ENCODE results near the gene STK32B. TPM values are rescaled to one million over a fixed set of nuclear protein-coding genes. Genes with fewer than 3 reads are reported as not detected.

The STK32B gene
- total and polyA plus RNA-seq, 11 donors, result 0.08 to 2.0 (median 0.25) TPM

DNA sequence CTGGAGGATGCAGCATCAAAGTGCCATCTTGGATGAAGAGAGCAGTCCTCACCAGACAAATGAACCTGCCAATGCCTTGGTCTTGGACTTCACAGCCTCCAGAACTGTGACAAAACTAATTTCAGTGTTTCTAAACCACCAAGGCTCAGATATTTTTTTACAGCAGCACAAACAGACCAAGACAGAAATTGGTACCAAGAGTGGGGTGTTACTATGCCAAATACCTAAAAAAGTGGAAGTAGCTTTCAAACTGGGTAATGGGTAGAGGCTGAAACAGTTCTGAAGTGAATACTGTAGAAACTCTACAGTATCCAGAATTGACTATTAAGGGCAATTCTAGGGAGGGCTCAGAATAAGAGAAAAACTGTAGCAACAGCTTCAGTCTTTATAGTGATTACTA, 170.8 kb downstream of the STK32B start:
- peaks cover 0 to 23% (median 16%) of the 10 kb centered on the region in 12 donors for H3K9me3 ChIP-seq
- H3K27ac ChIP-seq, result no peak overlapping the region
- no peak overlapping the region for H3K4me3 ChIP-seq
- DNase-seq (no peak), ATAC-seq (no peak)
- intact Hi-C loops (cut with DNase I), result no loop called here
- no peak for TF ChIP-seq POLR2A (IDR thresholded peaks at IDR 0.05)
- TF ChIP-seq, protein P1, sequence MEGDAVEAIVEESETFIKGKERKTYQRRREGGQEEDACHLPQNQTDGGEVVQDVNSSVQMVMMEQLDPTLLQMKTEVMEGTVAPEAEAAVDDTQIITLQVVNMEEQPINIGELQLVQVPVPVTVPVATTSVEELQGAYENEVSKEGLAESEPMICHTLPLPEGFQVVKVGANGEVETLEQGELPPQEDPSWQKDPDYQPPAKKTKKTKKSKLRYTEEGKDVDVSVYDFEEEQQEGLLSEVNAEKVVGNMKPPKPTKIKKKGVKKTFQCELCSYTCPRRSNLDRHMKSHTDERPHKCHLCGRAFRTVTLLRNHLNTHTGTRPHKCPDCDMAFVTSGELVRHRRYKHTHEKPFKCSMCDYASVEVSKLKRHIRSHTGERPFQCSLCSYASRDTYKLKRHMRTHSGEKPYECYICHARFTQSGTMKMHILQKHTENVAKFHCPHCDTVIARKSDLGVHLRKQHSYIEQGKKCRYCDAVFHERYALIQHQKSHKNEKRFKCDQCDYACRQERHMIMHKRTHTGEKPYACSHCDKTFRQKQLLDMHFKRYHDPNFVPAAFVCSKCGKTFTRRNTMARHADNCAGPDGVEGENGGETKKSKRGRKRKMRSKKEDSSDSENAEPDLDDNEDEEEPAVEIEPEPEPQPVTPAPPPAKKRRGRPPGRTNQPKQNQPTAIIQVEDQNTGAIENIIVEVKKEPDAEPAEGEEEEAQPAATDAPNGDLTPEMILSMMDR (IDR thresholded peaks at IDR 0.05), result no peak
- no peaks in the 10 kb centered on the region for H3K36me3 ChIP-seq
- no peaks in the 10 kb centered on the region for H3K4me1 ChIP-seq
- H3K27me3 ChIP-seq, result no peaks in the 10 kb centered on the region

DNA sequence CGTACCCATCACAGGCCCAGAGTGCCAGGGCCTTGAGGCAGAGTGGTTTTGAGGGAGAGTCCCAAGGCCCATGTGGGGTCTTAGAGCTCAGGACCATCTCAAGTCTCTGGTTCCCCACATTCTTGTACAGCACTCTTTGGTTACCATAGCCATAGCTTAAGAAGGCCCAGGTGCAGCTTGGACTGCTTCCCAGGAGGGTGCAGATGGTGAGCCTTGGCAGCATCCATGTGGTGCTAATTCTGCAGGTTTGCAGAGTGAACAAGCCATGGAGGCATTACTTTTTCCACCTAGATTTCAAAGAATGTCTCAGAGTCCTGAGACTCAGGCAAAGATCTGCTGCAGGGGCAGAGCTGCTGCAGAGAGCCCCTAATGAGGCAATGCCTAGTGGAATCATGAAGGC, 171.7 kb downstream of the STK32B start:
- 71 to 90% (median 79%) methylated on average over 1 of the region's 1 CpG for WGBS, 4 donors
- Histone ChIP-seq H3K36me3 (no peaks in the 10 kb centered on the region), H3K9me3 (peaks cover 0 to 23% (median 16%) of the 10 kb centered on the region in 12 donors), H3K4me3 (no peak overlapping the region), H3K4me1 (no peaks in the 10 kb centered on the region), H3K27ac (no peak overlapping the region), H3K27me3 (no peaks in the 10 kb centered on the region)
- TF ChIP-seq, protein P1 (IDR thresholded peaks at IDR 0.05), result no peak
- no peak for TF ChIP-seq POLR2A (IDR thresholded peaks at IDR 0.05)
- DNase-seq, result no peak
- intact Hi-C loops (cut with DNase I), result no loop called here
- ATAC-seq, result no peak

DNA sequence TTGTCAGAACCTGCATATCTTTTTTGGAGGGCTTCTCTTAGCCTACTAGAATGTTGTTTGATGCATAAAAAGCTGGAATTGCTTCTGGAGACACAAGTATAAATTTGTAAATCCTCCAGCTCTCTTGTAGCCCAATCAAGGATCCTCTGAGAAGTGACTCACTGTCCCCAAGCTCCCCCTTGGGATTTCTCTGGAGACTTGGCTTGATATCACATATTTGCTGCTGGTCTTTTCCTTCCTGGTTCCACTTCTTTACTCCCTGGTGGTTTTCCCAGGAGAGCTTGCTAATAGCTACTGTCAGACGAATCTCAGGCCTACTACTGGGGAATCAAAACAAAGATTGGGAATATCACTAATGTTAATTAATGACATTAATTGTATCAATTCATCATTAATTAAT, 173.1 kb downstream of the STK32B start:
- no peak for ATAC-seq
- WGBS, 4 donors, result 34 to 55% (median 41%) methylated on average over 1 of the region's 1 CpG

DNA sequence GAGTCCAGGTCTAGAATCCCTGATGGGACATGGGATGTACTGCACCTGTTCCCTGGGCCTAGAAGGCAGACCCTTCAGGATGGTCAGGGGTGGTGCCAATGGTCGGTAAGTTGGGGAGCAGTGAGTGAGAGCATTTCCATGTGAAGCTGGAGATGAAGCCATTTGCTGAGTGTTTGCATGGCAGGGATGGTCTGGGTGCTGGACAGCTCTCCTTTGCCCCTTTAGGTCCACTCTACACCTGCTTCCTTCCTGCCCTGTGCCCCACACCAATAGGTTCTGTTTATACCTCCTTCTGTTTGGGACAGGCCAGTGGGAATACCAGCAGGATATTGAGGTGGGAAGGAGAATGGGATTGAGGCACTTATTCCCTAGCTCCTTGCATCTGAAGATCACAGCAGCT, 181.3 kb downstream of the STK32B start:
- H3K4me3 ChIP-seq, result no peak overlapping the region
- DNase-seq (no peak), ATAC-seq (no peak)
- 50 to 75% (median 59%) methylated on average over 1 of the region's 1 CpG for WGBS, 4 donors
- no peaks in the 10 kb centered on the region for H3K9me3 ChIP-seq
- no peak for TF ChIP-seq POLR2A (IDR thresholded peaks at IDR 0.05)
- intact Hi-C loops (cut with DNase I), result no loop called here
- H3K36me3 ChIP-seq, result no peaks in the 10 kb centered on the region
- no peaks in the 10 kb centered on the region for H3K4me1 ChIP-seq
- no peaks in the 10 kb centered on the region for H3K27me3 ChIP-seq
- no peak overlapping the region for H3K27ac ChIP-seq

More for the DNA sequence above, 173.1 kb downstream of the STK32B start:
- no peak for DNase-seq
- Histone ChIP-seq H3K27ac (no peak overlapping the region), H3K4me3 (no peak overlapping the region), H3K36me3 (no peaks in the 10 kb centered on the region), H3K27me3 (no peaks in the 10 kb centered on the region), H3K4me1 (no peaks in the 10 kb centered on the region), H3K9me3 (peaks cover 0 to 23% (median 16%) of the 10 kb centered on the region in 12 donors)
- intact Hi-C loops (cut with DNase I), result no loop called here
- TF ChIP-seq POLR2A (IDR thresholded peaks at IDR 0.05), result no peak
- TF ChIP-seq, protein P1 (IDR thresholded peaks at IDR 0.05), result no peak

DNA sequence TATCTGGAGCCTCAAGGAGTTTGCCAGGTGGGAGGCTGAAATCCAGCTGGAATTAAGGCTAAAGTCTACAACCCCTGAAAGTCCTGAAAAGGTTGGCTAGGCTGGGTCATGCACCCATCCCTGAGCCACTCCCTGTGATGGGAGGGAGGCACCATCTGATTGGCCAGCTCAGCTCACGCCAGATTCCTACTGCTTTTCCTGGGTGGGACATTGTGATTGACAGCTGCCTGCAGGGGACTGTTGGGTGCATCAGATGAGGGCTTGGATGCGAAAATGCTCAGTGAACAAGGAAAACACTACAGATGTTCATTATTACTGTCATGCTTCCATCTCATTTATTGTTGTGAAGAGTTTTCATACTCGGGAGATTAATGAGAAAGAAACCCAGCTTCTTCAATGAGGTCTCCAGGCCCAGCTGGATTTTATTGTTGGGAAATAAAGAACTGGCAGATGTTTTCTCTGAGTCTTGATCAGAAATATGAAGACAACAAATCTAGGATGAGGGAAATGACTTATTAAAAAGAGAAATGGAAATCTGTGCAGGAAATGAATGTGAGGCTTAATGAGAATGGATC, 185.9 kb downstream of the STK32B start:
- Histone ChIP-seq H3K27ac (no peak overlapping the region), H3K4me3 (no peak overlapping the region), H3K36me3 (no peaks in the 10 kb centered on the region), H3K4me1 (no peaks in the 10 kb centered on the region), H3K27me3 (no peaks in the 10 kb centered on the region), H3K9me3 (peaks cover 0 to 4% (median 0%) of the 10 kb centered on the region in 12 donors)
- ATAC-seq (no peak), DNase-seq (no peak)
- WGBS, 4 donors, result 68 to 79% (median 74%) methylated on average over 2 to 3 of the region's 3 CpGs
- intact Hi-C loops (cut with DNase I), result no loop called here
- TF ChIP-seq POLR2A (IDR thresholded peaks at IDR 0.05), result no peak
- TF ChIP-seq, protein P1 (IDR thresholded peaks at IDR 0.05), result no peak

Measured in heart left ventricle (tissue), 16 donors.